Uterus (tissue), 4 donors: Measurements from ENCODE around the gene EFNA1. TPM values are rescaled to one million over a fixed set of nuclear protein-coding genes. Genes with fewer than 3 reads are reported as not detected.

Source experiments
- DNase-seq, 2 donors: peaks; one replicate each; pipeline ENCODE4 v3.0.0-alpha.2; 2019 to 2020
- H3K27ac ChIP-seq, 2 donors: fragments of 200-600 bp; sonication (generic); 1 replicate in 1 of 2; 2 replicates in 1 of 2; pipeline ENCODE4 v1.5.1; 2016 to 2018
- H3K27me3 ChIP-seq, 2 donors: fragments of 200-600 bp; sonication (generic); one replicate each; pipeline ENCODE4 v1.5.1; 2018 to 2019; ENCODE audit warnings: control low read depth in 1 of 2
- H3K36me3 ChIP-seq, 2 donors: fragments of 200-600 bp; sonication (generic); one replicate each; pipeline ENCODE4 v1.5.1; 2019; ENCODE audit warnings: control low read depth in 1 of 2
- H3K4me1 ChIP-seq, 2 donors: fragments of 200-600 bp; sonication (generic); one replicate each; pipeline ENCODE4 v1.5.1; 2018 to 2019; ENCODE audit warnings: control low read depth in 1 of 2
- H3K4me3 ChIP-seq, 2 donors: fragments of 200-600 bp; sonication (generic); 1 replicate in 1 of 2; 2 replicates in 1 of 2; pipeline ENCODE4 v1.5.1; 2018 to 2019; ENCODE audit warnings: mild to moderate bottlenecking in 1 of 2
- H3K9me3 ChIP-seq, 2 donors: fragments of 200-600 bp; sonication (generic); one replicate each; pipeline ENCODE4 v1.5.1; 2019; ENCODE audit warnings: control low read depth in 1 of 2
- CTCF ChIP-seq, 4 experiments: fragments of 200-600 bp in 2 of 4; fragments of 450-650 bp in 2 of 4; sonication (generic) in 2 of 4; IDR thresholded peaks; one replicate each; pipeline ENCODE4 v1.5.1; 2016 to 2019; ENCODE audit warnings: antibody characterized with exemption in 4 of 4, mild to moderate bottlenecking in 2 of 4, moderate library complexity in 1 of 4
- POLR2A ChIP-seq, 2 donors: fragments of 450-650 bp; IDR thresholded peaks; one replicate each; pipeline ENCODE4 v1.6.1; 2016; ENCODE audit warnings: antibody characterized with exemption in 2 of 2, mild to moderate bottlenecking in 1 of 2, moderate library complexity in 1 of 2
- intact Hi-C: fragments of 100-400 bp; cut with DNase I; formaldehyde crosslinking; loops from one replicate; pipeline ENCODE4 v1.15.1; 2023; ENCODE audit warnings: low total_unique reads
- small RNA-seq: library from RNA; depleted of rRNA; stranded (forward); fragments of <200 nt; gene quantifications from one replicate; pipeline ENCODE3, GENCODE V24; 2016
- total RNA-seq, 4 donors: library from RNA; depleted of rRNA in 3 of 4; stranded (reverse); fragments of >200 nt in 3 of 4; gene quantifications; one replicate each; pipeline versions ENCODE4 v1.1.0 to v1.2.4, GENCODE V29; 2014 to 2023
- donor health status: DM: yes; HTN: yes; CAD: no.

EFNA1 gene
- total RNA-seq, 4 donors from 2014 or later, result 22.3 to 58.5 (median 36.5) TPM

DNA sequence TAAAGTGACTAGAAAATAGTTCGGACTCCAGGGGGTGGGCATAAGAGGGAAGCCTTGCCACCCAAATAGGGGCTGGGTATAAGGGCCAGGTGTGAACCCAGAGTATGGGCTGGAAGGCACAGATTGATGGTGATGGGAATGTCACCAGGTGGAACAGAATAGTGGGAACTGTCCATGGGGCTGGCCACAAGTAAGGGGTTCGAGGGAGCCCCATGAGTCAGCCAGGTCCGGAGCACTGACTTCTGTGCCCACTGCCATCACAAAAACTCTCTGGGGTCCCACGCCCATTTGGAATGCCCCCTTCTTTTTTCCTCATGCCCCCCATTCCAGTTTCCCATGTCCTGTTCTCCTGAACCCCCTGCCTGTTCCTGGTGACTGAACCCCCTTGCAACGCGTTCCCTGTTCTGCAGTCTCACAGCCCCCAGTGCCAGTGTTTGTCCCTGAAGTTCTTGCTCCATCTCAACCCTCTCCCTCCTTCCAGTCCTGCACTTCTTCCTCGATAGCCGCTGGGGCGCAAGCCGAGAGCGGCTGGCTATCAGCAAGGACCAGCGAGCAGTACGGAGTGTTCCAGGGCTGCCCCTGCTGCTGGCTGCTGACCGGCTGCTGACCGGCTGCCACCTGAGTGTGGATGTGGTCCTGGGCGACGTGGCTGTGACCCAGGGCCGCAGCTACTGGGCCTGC is 53.8 kb downstream of the EFNA1 start:
- H3K4me3 ChIP-seq, result no peak overlapping the region
- no peaks in the 10 kb centered on the region for H3K27me3 ChIP-seq
- intact Hi-C loops, result no loop called here

DNA sequence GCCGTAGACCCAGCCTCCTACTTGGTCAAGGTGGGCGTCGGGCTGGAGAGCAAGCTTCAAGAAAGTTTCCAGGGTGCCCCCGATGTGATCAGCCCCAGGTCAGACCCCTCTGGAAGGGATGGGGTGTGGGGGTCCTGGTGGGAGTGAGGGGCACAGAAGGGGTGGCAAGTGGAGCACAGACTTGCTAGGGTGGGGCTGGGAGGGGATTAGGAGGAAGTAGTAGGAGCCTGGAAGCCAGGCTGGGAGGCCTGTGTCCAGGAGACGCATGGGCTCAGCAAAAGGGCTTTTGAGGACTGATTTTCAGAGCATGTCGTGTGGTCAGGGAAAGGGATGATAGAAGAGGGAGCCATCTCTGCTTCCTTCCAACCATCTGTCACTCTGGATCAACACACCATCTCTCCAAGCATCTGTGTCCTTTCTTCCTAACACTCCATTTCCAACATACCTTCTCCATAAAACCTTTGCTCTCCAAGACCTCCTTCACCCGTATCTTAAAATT is 54.4 kb downstream of the EFNA1 start:
- Histone ChIP-seq H3K4me3 (no peak overlapping the region), H3K27ac (no peak overlapping the region), H3K36me3 (no peaks in the 10 kb centered on the region), H3K9me3 (no peaks in the 10 kb centered on the region), H3K27me3 (no peaks in the 10 kb centered on the region), H3K4me1 (no peaks in the 10 kb centered on the region)
- no peak for TF ChIP-seq POLR2A (IDR thresholded peaks at IDR 0.05)
- no peak for TF ChIP-seq CTCF (IDR thresholded peaks at IDR 0.05)
- peak; percentile 7 to 13 for DNase-seq
- intact Hi-C loops, result no loop called here

More for the DNA sequence above, 53.8 kb downstream of the EFNA1 start:
- H3K9me3 ChIP-seq, result no peaks in the 10 kb centered on the region
- peak; percentile 10 for DNase-seq
- H3K36me3 ChIP-seq, result no peaks in the 10 kb centered on the region
- TF ChIP-seq CTCF (IDR thresholded peaks at IDR 0.05), result no peak
- no peak for TF ChIP-seq POLR2A (IDR thresholded peaks at IDR 0.05)
- H3K4me1 ChIP-seq, result no peaks in the 10 kb centered on the region
- H3K27ac ChIP-seq, result no peak overlapping the region

DNA sequence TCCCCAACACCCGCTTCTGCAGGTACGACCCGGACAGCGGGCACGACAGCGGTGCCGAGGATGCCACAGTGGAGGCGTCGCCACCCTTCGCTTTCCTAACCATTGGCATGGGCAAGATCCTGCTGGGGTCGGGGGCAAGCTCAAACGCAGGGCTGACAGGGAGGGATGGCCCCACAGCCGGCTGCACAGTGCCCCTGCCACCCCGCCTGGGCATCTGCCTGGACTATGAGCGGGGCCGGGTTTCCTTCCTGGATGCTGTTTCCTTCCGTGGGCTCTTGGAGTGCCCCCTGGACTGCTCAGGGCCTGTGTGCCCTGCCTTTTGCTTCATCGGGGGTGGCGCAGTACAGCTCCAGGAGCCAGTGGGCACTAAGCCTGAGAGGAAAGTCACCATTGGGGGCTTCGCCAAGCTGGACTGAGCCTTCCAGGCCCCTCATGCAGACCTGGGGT is 56.1 kb downstream of the EFNA1 start:
- intact Hi-C loops, result no loop called here
- TF ChIP-seq CTCF (IDR thresholded peaks at IDR 0.05) (no peak), POLR2A (IDR thresholded peaks at IDR 0.05) (no peak)
- no peak for DNase-seq
- H3K27ac ChIP-seq, result no peak overlapping the region
- H3K27me3 ChIP-seq, result no peaks in the 10 kb centered on the region
- no peaks in the 10 kb centered on the region for H3K4me1 ChIP-seq
- no peak overlapping the region for H3K4me3 ChIP-seq
- no peaks in the 10 kb centered on the region for H3K9me3 ChIP-seq
- H3K36me3 ChIP-seq, result no peaks in the 10 kb centered on the region

DNA sequence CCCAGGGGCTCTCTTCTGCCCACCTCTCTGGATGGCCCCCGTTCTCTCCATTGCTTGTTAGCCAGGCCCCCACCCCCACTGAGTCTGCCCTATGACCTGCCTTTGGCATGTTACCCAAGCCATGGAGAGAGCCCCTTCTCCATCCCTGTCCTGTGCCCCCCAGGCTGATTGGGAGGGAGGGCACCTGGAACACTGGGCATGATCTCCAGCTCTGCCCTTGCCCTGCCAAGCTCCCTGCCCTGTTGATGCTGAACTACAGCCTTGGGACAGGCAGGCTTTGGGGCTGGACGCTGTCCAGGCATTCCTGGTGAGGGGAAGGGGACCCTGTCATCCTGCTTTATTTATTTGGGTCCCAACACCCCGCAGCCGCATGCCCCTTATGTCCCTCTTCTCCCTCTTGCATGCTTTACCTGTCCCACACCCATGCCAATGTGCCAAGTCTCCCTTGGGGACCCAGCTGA is 56.7 kb downstream of the EFNA1 start:
- Histone ChIP-seq H3K36me3 (no peaks in the 10 kb centered on the region), H3K9me3 (no peaks in the 10 kb centered on the region), H3K4me1 (no peaks in the 10 kb centered on the region), H3K27me3 (no peaks in the 10 kb centered on the region), H3K27ac (no peak overlapping the region), H3K4me3 (no peak overlapping the region)
- intact Hi-C loops, result no loop called here
- TF ChIP-seq CTCF (IDR thresholded peaks at IDR 0.05) (no peak), POLR2A (IDR thresholded peaks at IDR 0.05) (no peak)
- no peak for DNase-seq

Small RNAs within 50 kb of the gene (small RNA-seq; reads per million reads assigned to genes)
- gene HMGN2P18 (not detected), gene RF00019 (not detected)

Other genes starting within 250 kb of the EFNA1 start
- gene PMVK, start 191.2 kb upstream of the EFNA1 start, total RNA-seq, result 10 to 100 TPM in 1 of 4 donors, 1 to 10 TPM in 3; 2.6 to 21.2 (median 6.4) TPM
- gene PBXIP1, start 171.8 kb upstream of the EFNA1 start, total RNA-seq, result 100 to 1,000 TPM in 1 of 4 donors, 10 to 100 TPM in 3; 34.4 to 151 (median 88.6) TPM
- gene PYGO2, start 166.1 kb upstream of the EFNA1 start, total RNA-seq, result 10 to 100 TPM in 3 of 4 donors, 1 to 10 TPM in 1; 10.0 to 36.4 (median 15.9) TPM
- gene SHC1, start 157.1 kb upstream of the EFNA1 start, total RNA-seq, result 100 to 1,000 TPM in 2 of 4 donors, 10 to 100 TPM in 2; 93.5 to 149 (median 101) TPM
- 10 to 100 TPM; 14.1 to 52.7 (median 22.8) TPM for gene CKS1B, start 153.2 kb upstream of the EFNA1 start, total RNA-seq
- gene FLAD1, start 144.5 kb upstream of the EFNA1 start, total RNA-seq, result 10 to 100 TPM; 12.6 to 33.8 (median 20.7) TPM
- gene LENEP, start 134.3 kb upstream of the EFNA1 start, total RNA-seq, result under 1 TPM in 1 of 4 donors, not detected in 3; 0.83 TPM
- 10 to 100 TPM in 2 of 4 donors, 1 to 10 TPM in 2; 3.8 to 53.4 (median 11.9) TPM for gene ZBTB7B, start 125.1 kb upstream of the EFNA1 start, total RNA-seq
- gene DCST2, start 94.1 kb upstream of the EFNA1 start, total RNA-seq, result 1 to 10 TPM in 1 of 4 donors, under 1 TPM in 1, not detected in 2; 0.07 to 1.6 TPM
- gene DCST1, start 94.1 kb upstream of the EFNA1 start, total RNA-seq, result 1 to 10 TPM in 2 of 4 donors, not detected in 2; 1.1 to 3.5 TPM
- 100 to 1,000 TPM in 3 of 4 donors, 10 to 100 TPM in 1; 58.6 to 270 (median 153) TPM for gene ADAM15, start 76.6 kb upstream of the EFNA1 start, total RNA-seq
- 1 to 10 TPM in 2 of 4 donors, not detected in 2; 8.0 to 8.4 TPM for gene EFNA4, start 64.1 kb upstream of the EFNA1 start, total RNA-seq
- gene EFNA3, start 49.0 kb upstream of the EFNA1 start, total RNA-seq, result 1 to 10 TPM in 3 of 4 donors, not detected in 1; 3.2 to 7.6 (median 3.3) TPM
- gene SLC50A1, start 8.0 kb downstream of the EFNA1 start, total RNA-seq, result 10 to 100 TPM in 3 of 4 donors, under 1 TPM in 1; 0.26 to 24.0 (median 21.8) TPM
- 10 to 100 TPM; 36.1 to 94.4 (median 85.4) TPM for gene DPM3, start 12.7 kb downstream of the EFNA1 start, total RNA-seq
- gene KRTCAP2, start 45.4 kb downstream of the EFNA1 start, total RNA-seq, result 100 to 1,000 TPM in 1 of 4 donors, 10 to 100 TPM in 2, 1 to 10 TPM in 1; 1.5 to 200 (median 62.5) TPM
- 1 to 10 TPM in 3 of 4 donors, under 1 TPM in 1; 0.26 to 4.6 (median 2.5) TPM for gene TRIM46, start 46.0 kb downstream of the EFNA1 start, total RNA-seq
- gene THBS3, start 80.0 kb downstream of the EFNA1 start, total RNA-seq, result 100 to 1,000 TPM in 1 of 4 donors, 10 to 100 TPM in 3; 11.8 to 101 (median 38.3) TPM
- gene MTX1, start 80.8 kb downstream of the EFNA1 start, total RNA-seq, result 10 to 100 TPM in 3 of 4 donors, 1 to 10 TPM in 1; 9.7 to 62.4 (median 26.0) TPM
- 10 to 100 TPM in 2 of 4 donors, 1 to 10 TPM in 2; 5.3 to 28.2 (median 11.7) TPM for gene ENTREP3, start 127.6 kb downstream of the EFNA1 start, total RNA-seq
- gene SCAMP3, start 134.5 kb downstream of the EFNA1 start, total RNA-seq, result 10 to 100 TPM in 3 of 4 donors, 1 to 10 TPM in 1; 10.0 to 44.4 (median 29.2) TPM
- 10 to 100 TPM; 25.4 to 75.3 (median 39.3) TPM for gene CLK2, start 145.6 kb downstream of the EFNA1 start, total RNA-seq
- 1 to 10 TPM in 2 of 4 donors, not detected in 2; 4.2 to 5.5 TPM for gene HCN3, start 149.6 kb downstream of the EFNA1 start, total RNA-seq
- gene PKLR, start 173.6 kb downstream of the EFNA1 start, total RNA-seq, result under 1 TPM in 1 of 4 donors, not detected in 3; 0.21 TPM
- 100 to 1,000 TPM in 2 of 4 donors, 10 to 100 TPM in 2; 23.8 to 113 (median 99.6) TPM for gene FDPS, start 181.0 kb downstream of the EFNA1 start, total RNA-seq
- 10 to 100 TPM; 13.8 to 49.1 (median 35.9) TPM for gene RUSC1, start 193.0 kb downstream of the EFNA1 start, total RNA-seq